ENCODE measurements around the gene STRIP2. TPM values are rescaled to one million over a fixed set of nuclear protein-coding genes. Genes with fewer than 3 reads are reported as not detected.

The STRIP2 gene
- total RNA-seq, 1 experiment from 2014 or later: 9.9 TPM

GRCh38 chr7:129498021-129498420 lies 63.8 kb downstream of the STRIP2 start:
- Histone ChIP-seq H2BK20ac (ENCODE audit: low read depth, low read length, poor library complexity, severe bottlenecking) (no peak overlapping the region), H3K9me3 (ENCODE audit: control insufficient read depth, low read depth, low read length) (no peaks in the 10 kb centered on the region), H3K14ac (ENCODE audit: insufficient read depth, low read length) (no peak overlapping the region; the same call in 1 of the 2 replicates), H3K79me2 (ENCODE audit: insufficient read depth, low read length) (no peaks in the 10 kb centered on the region), H2AFZ (ENCODE audit: low read length) (no peak overlapping the region), H3T11ph (ENCODE audit: low read length) (no peak overlapping the region), H3K18ac (ENCODE audit: insufficient read length, low read depth, low read length) (no peak overlapping the region), H4K8ac (replicated peaks; ENCODE audit: insufficient read length, low read depth, low read length) (no peak overlapping the region), H4K91ac (ENCODE audit: insufficient read length, low read depth, low read length) (no peak overlapping the region), H4K5ac (ENCODE audit: insufficient read length, low read depth, low read length) (no peak overlapping the region), H3K23me2 (ENCODE audit: insufficient read length, low read depth, low read length, poor library complexity, severe bottlenecking) (peaks cover 12% of the 10 kb centered on the region), H3K9ac (ENCODE audit: extremely low read depth, insufficient read length, low read length) (no peak overlapping the region), H3K4me1 (ENCODE audit: insufficient read depth, low read length) (no peaks in the 10 kb centered on the region), H3K27ac (ENCODE audit: insufficient read length, low read depth, low read length) (no peak overlapping the region), H2AK5ac (ENCODE audit: insufficient read length, low read length) (no peak overlapping the region), H3K79me1 (ENCODE audit: insufficient read depth, low read depth, low read length, poor library complexity, severe bottlenecking) (no peaks in the 10 kb centered on the region), H3K23ac (ENCODE audit: insufficient read length, low read depth, low read length) (no peak overlapping the region), H2BK5ac (ENCODE audit: insufficient read length, low read length) (no peak overlapping the region), H3K4me2 (ENCODE audit: insufficient read depth, insufficient read length, low read length) (no peak overlapping the region), H4K20me1 (ENCODE audit: control insufficient read depth, insufficient read depth, insufficient read length) (no peaks in the 10 kb centered on the region), H2BK120ac (ENCODE audit: low read depth, low read length, poor library complexity, severe bottlenecking) (no peak overlapping the region), H2BK12ac (ENCODE audit: insufficient read length, low read depth, low read length) (no peak overlapping the region), H3K56ac (ENCODE audit: insufficient read length, low read depth, low read length) (no peak overlapping the region), H2BK15ac (ENCODE audit: low read depth, low read length) (no peak overlapping the region), H3K4ac (ENCODE audit: low read depth, low read length) (no peak overlapping the region), H3K27me3 (ENCODE audit: insufficient read depth, low read length) (no peaks in the 10 kb centered on the region; the same call in 1 of the 2 replicates)
- H3K27me3 Mint-ChIP-seq (ENCODE audit: low read depth): peaks cover 26% of the 10 kb centered on the region
- no peaks in the 10 kb centered on the region for H3K9me3 Mint-ChIP-seq
- no peaks in the 10 kb centered on the region for H3K36me3 Mint-ChIP-seq (ENCODE audit: insufficient read depth in 1 of 3, low read depth in 3 of 3)
- no peak overlapping the region for H3K4me3 Mint-ChIP-seq
- no peak overlapping the region; a peak in 2 of 7 replicates for H3K27ac Mint-ChIP-seq
- no peak for DNase-seq
- H3K4me1 Mint-ChIP-seq: peaks cover 4 to 10% of the 10 kb centered on the region in 2 experiments; a peak in 3 of 4 replicates
- no peak for TF ChIP-seq CTCF (conservative IDR thresholded peaks at IDR 0.05)
- no CpG with 5 or more reads among the region's 1 CpG for WGBS (ENCODE audit: extremely low coverage, insufficient read length, low lambda C conversion rate)
